Endothelial cell of umbilical vein (primary cell): Measurements from ENCODE around the gene TAF3. TPM values are rescaled to one million over a fixed set of nuclear protein-coding genes. Genes with fewer than 3 reads are reported as not detected.

Source experiments
- BruUV-seq: library from RNA; stranded (reverse); fragments of 400-500 nt; replicated peaks from 2 replicates; lab custom pipeline; 2021; lab: Mats Ljungman, UMichigan
- CTCF ChIA-PET: fragments of 300-600, 350-600 bp; sonication (Branson Sonifier 250); formaldehyde crosslinking; loops from one replicate; lab custom pipeline; 2021; ENCODE audit warnings: antibody characterized with exemption, inconsistent platforms; lab: Charles Lee
- POLR2A ChIA-PET: fragments of 300-600, 350-600 bp; sonication (Branson Sonifier 250); formaldehyde crosslinking; loops from one replicate; lab custom pipeline; 2021; ENCODE audit warnings: antibody characterized with exemption, inconsistent platforms; lab: Charles Lee
- DNase-seq: peaks from one replicate; pipeline ENCODE4 v3.0.0-alpha.2; 2011; ENCODE audit warnings: low read depth, low spot score
- FAIRE-seq: peaks from 2 replicates; lab custom pipeline; 2011; peaks lifted over from hg19 to GRCh38; lab: Jason Lieb, UNC
- H2AFZ ChIP-seq: 2 replicates; pipeline ENCODE4 v1.6.0; 2012; ENCODE audit warnings: low read depth, low read length, control low read depth, inconsistent platforms
- H3K27ac ChIP-seq: 2 replicates; pipeline ENCODE4 v1.5.1; 2011; ENCODE audit warnings: low read depth, mild to moderate bottlenecking, control low read depth, low read length, moderate library complexity; ENCODE audit not compliant: insufficient read depth
- H3K27me3 ChIP-seq, 2 experiments: 2 replicates each; pipeline versions ENCODE4 v1.6.0 to v1.6.1; 2011; ENCODE audit warnings: low read length in 2 of 2, mixed read lengths in 1 of 2; ENCODE audit not compliant: control insufficient read depth in 2 of 2, insufficient read depth in 2 of 2
- H3K36me3 ChIP-seq, 2 experiments: 2 replicates in 1 of 2; 3 replicates in 1 of 2; pipeline ENCODE4 v1.5.1; 2011; ENCODE audit warnings: low read length in 2 of 2, mild to moderate bottlenecking in 1 of 2, moderate library complexity in 1 of 2; ENCODE audit not compliant: control insufficient read depth in 2 of 2, insufficient read depth in 2 of 2; ENCODE audit errors: extremely low read depth in 1 of 2
- H3K4me1 ChIP-seq: 3 replicates; pipeline ENCODE4 v1.5.1; 2011; ENCODE audit warnings: mild to moderate bottlenecking, low read length; ENCODE audit not compliant: control insufficient read depth, insufficient read depth; ENCODE audit errors: extremely low read depth
- H3K4me2 ChIP-seq: 2 replicates; pipeline ENCODE4 v1.6.1; 2011; ENCODE audit warnings: low read length, control low read depth, mixed read lengths; ENCODE audit not compliant: insufficient read depth
- H3K4me3 ChIP-seq, 3 experiments: fragments of 200-600 bp in 1 of 3; sonication (generic), shearing (Covaris generic) in 1 of 3; replicated peaks in 1 of 3; 2 replicates each; pipeline ENCODE4 v1.5.1; 2011 to 2016; ENCODE audit warnings: control low read depth in 3 of 3, low read length in 3 of 3, mild to moderate bottlenecking in 2 of 3, inconsistent platforms in 1 of 3, low read depth in 1 of 3, moderate library complexity in 1 of 3; ENCODE audit not compliant: insufficient read depth in 1 of 3
- H3K79me2 ChIP-seq: 2 replicates; pipeline ENCODE4 v1.6.0; 2012; ENCODE audit warnings: low read length, inconsistent platforms; ENCODE audit not compliant: control insufficient read depth, insufficient read depth
- H3K9ac ChIP-seq: replicated peaks from 2 replicates; pipeline ENCODE3; 2011; ENCODE audit warnings: low read length, control low read depth; ENCODE audit not compliant: insufficient read depth; ENCODE audit errors: extremely low read depth
- H3K9me1 ChIP-seq: replicated peaks from 3 replicates; pipeline ENCODE4 v1.6.0; 2011; ENCODE audit warnings: mild to moderate bottlenecking, low read length; ENCODE audit not compliant: control insufficient read depth, insufficient read depth; ENCODE audit errors: extremely low read depth
- H3K9me3 ChIP-seq: replicated peaks from 2 replicates; pipeline ENCODE4 v1.5.1; 2012; ENCODE audit warnings: low read length, inconsistent platforms; ENCODE audit not compliant: control insufficient read depth, insufficient read depth
- H4K20me1 ChIP-seq: replicated peaks from 2 replicates; pipeline ENCODE3; 2011; ENCODE audit warnings: mild to moderate bottlenecking, low read length; ENCODE audit not compliant: control insufficient read depth, insufficient read depth; ENCODE audit errors: extremely low read depth
- CTCF ChIP-seq, 2 donors: IDR thresholded peaks; 1 replicate in 1 of 2; 2 replicates in 1 of 2; pipeline ENCODE4 v1.5.1; 2011; ENCODE audit warnings: low read length in 2 of 2, mild to moderate bottlenecking in 2 of 2, moderate library complexity in 2 of 2, control low read depth in 1 of 2, inconsistent platforms in 1 of 2, low read depth in 1 of 2; ENCODE audit not compliant: insufficient read depth in 1 of 2; ENCODE audit errors: extremely low read depth in 1 of 2
- EZH2 ChIP-seq: IDR thresholded peaks from 2 replicates; pipeline ENCODE4 v1.6.1; 2012; ENCODE audit warnings: borderline replicate concordance, low read depth, mild to moderate bottlenecking, moderate library complexity, low read length, inconsistent platforms; ENCODE audit not compliant: severe bottlenecking
- FOS ChIP-seq: IDR thresholded peaks from 2 replicates; pipeline ENCODE4 v1.6.1; 2011; ENCODE audit warnings: mild to moderate bottlenecking, low read length, moderate library complexity, borderline replicate concordance; ENCODE audit not compliant: insufficient read depth
- GATA2 ChIP-seq: IDR thresholded peaks from 2 replicates; pipeline ENCODE4 v1.7.0; 2011; ENCODE audit warnings: low read depth, mild to moderate bottlenecking, moderate library complexity, mixed read lengths, low read length; ENCODE audit not compliant: insufficient read length, insufficient read depth
- JUN ChIP-seq: IDR thresholded peaks from 2 replicates; pipeline ENCODE4 v1.6.1; 2011; ENCODE audit warnings: borderline replicate concordance, low read depth; ENCODE audit not compliant: insufficient read length, insufficient read depth
- MAX ChIP-seq: IDR thresholded peaks from 2 replicates; pipeline ENCODE4 v1.6.1; 2011; ENCODE audit not compliant: insufficient read depth, insufficient read length
- MYC ChIP-seq: IDR thresholded peaks from one replicate; pipeline ENCODE4 v1.6.1; 2011; ENCODE audit warnings: mild to moderate bottlenecking, low read depth, low read length
- POLR2A ChIP-seq: IDR thresholded peaks from 2 replicates; pipeline ENCODE4 v1.6.1; 2012; ENCODE audit warnings: low read depth, mild to moderate bottlenecking, control low read depth, low read length
- POLR2AphosphoS5 ChIP-seq: IDR thresholded peaks from 2 replicates; pipeline ENCODE4 v1.6.1; 2012; ENCODE audit warnings: low read depth, mild to moderate bottlenecking, control low read depth, low read length, moderate library complexity; ENCODE audit not compliant: insufficient read depth
- dilution Hi-C: fragments of 300-500 bp; cut with MboI; formaldehyde crosslinking; loops from one replicate; pipeline ENCODE4 v1.15.0; 2019; ENCODE audit warnings: low sequenced_read_pairs; ENCODE audit not compliant: extremely low pct_ligation_motif_present
- intact Hi-C: fragments of 100-400 bp; cut with micrococcal nuclease; formaldehyde crosslinking; loops from one replicate; pipeline ENCODE4 v1.10.0; 2022
- polyA plus RNA-seq, 4 experiments: library from polyadenylated mRNA; depleted of rRNA in 3 of 4; stranded (reverse) in 3 of 4; unstranded in 1 of 4; fragments of >200 nt; gene quantifications; 2 replicates each; pipeline versions ENCODE4 v1.2.1 to v1.2.3, GENCODE V29; 2011 to 2012; ENCODE audit warnings: missing spikeins in 1 of 4
- total RNA-seq: library from RNA; stranded (reverse); gene quantifications from 2 replicates; pipeline ENCODE4 v1.2.3, GENCODE V29; 2021

TAF3 gene
- total and polyA plus RNA-seq, 2 donors (not counting 3 experiments of a cell fraction or from before 2014, with no cell fraction given), result 2.4 to 10.5 TPM

- Histone ChIP-seq H3K9ac (peak overlapping the region; percentile 65), H2AFZ (no peak overlapping the region), H3K27me3 (no peaks in the 10 kb centered on the region), H3K9me3 (no peaks in the 10 kb centered on the region), H3K4me1 (peaks cover 18% of the 10 kb centered on the region), H3K4me2 (peak overlapping the region; percentile 92), H3K36me3 (no peaks in the 10 kb centered on the region), H3K79me2 (peaks cover 95% of the 10 kb centered on the region), H4K20me1 (peaks cover 3% of the 10 kb centered on the region), H3K27ac (peak overlapping the region; percentile 4), H3K9me1 (no peaks in the 10 kb centered on the region), H3K4me3 (peak overlapping the region; percentile 14 to 95 (median 65))
- dilution Hi-C loops (no loop called here), intact Hi-C loops (loop anchor here (1.0 kb wide), 4 partner anchors 9 to 266 kb away; partner anchors contain the start of genes GATA3 and TAF3)
- TF ChIP-seq MAX, result no peak
- no peak for TF ChIP-seq GATA2
- TF ChIP-seq JUN, result no peak
- TF ChIP-seq POLR2A, result no peak
- TF ChIP-seq FOS, result no peak
- TF ChIP-seq POLR2AphosphoS5, result no peak
- TF ChIP-seq EZH2, result no peak
- no peak for TF ChIP-seq MYC
- TF ChIP-seq CTCF (IDR thresholded peaks at IDR 0.05; ENCODE audit: extremely low read depth in 1 of 2, insufficient read depth in 1 of 2, low read depth in 1 of 2, low read length in 2 of 2), result no peak
- BruUV-seq, result no TSS peak
- DNase-seq (peak; percentile 14), FAIRE-seq (no peak)
- ChIA-PET POLR2A (interaction anchor here (1.0 to 1.6 kb wide), 2 partner anchors 15 to 30 kb away, joined by 4 to 9 read pairs; partner anchors contain the start of gene TAF3), CTCF (interaction anchor here (1.1 to 2.0 kb wide), 9 partner anchors 8 to 264 kb away, joined by 3 to 19 read pairs (median 4); partner anchors contain the start of gene TAF3)
These were observed 29.5 kb upstream of the TAF3 start for GRCh38 chr10:7788639-7789286.
